Measurements from ENCODE around the gene ZNF473.

ZNF473 gene

GRCh38 chr19:49999371-50000010, 26.3 kb upstream of the ZNF473 start:
- Mint-ChIP-seq H3K36me3 (ENCODE audit: low read depth) (peaks cover 40% of the 10 kb centered on the region), H3K4me3 (no peak overlapping the region), H3K27me3 (ENCODE audit: low read depth) (no peaks in the 10 kb centered on the region), H3K27ac (no peak overlapping the region), H3K4me1 (ENCODE audit: low read depth) (peaks cover 17% of the 10 kb centered on the region), H3K9me3 (no peaks in the 10 kb centered on the region)

DNA sequence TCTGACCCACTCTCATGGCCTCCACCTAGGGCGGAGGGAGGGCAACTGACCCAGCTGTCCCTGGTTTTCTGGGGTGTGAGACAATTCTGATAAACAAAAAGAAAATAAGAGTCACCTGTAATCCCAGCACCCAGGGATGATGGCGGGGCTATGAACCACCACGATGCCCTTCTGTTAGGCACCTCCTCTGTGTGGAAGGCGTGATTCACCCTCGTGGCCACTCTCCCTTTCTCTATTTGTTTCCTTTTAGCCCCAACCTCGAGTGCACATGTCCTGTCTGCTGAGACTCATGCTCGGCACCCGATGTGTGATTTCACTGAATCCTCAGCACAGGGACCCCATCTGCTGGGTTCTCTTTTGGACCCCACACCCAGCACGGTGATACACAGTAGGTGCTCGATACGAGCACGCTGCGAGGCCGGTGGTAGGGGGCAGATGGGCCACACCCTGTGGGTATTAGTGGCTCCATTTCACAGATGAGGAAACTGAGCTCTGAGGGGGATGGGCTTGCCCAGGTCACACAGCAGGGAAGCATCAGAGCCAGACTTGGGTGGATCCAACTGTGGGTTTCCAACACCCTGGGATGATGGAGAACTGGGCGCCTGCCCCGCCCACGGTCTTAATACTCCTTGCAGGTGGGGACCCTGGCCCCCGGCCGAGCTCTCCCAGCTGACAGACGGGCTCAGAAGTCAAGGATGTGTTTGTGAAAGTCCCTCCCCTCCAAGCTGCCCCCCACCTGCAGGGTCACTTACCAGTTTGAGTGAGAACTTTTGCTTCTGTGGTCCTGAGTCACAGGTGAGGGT, 25.6 kb upstream of the ZNF473 start:
- no peak overlapping the region for H3K27ac Mint-ChIP-seq
- no peaks in the 10 kb centered on the region for H3K27me3 Mint-ChIP-seq (ENCODE audit: low read depth)
- peaks cover 21% of the 10 kb centered on the region for H3K4me1 Mint-ChIP-seq (ENCODE audit: low read depth)
- no peaks in the 10 kb centered on the region for H3K9me3 Mint-ChIP-seq
- no peak overlapping the region for H3K4me3 Mint-ChIP-seq
- peaks cover 41% of the 10 kb centered on the region for H3K36me3 Mint-ChIP-seq (ENCODE audit: low read depth)

DNA sequence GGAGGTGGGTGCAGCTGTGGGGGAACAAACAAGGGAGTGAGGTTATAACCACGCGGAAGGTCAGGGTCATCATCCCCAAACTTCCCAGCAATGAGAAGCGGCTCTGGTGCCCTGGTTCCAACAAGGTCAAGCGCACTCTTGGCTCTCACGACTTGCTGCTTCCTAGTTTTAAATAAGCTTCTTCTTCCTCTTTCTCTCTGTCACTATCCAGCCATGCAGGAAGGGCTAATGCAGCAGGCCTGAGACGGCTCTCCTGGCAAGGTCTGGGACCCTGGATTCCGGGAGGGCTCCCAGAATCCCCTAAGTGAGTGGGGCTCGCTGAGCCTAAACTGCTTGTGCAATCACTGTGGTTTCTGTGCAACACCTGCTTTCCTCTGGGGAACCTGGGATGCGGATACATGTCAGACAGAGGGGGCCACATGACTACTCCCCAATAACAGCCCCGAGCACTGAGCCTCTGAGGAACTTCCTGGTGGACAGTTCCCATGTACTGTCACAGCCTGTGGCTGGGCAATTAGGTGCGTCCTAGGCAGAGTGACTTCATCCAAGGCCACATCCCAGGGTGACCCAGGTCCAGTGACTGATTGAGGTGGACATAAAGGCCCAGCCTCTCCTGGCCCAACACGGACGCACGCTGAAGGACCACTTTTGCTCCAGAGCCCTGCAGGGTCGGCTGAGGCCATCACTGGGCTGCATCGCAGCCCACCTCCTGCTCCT, 24.8 kb upstream of the ZNF473 start:
- no peak overlapping the region for H3K27ac Mint-ChIP-seq
- H3K36me3 Mint-ChIP-seq (ENCODE audit: low read depth), result peaks cover 43% of the 10 kb centered on the region
- peaks cover 21% of the 10 kb centered on the region for H3K4me1 Mint-ChIP-seq (ENCODE audit: low read depth)
- no peaks in the 10 kb centered on the region for H3K27me3 Mint-ChIP-seq (ENCODE audit: low read depth)
- no peak overlapping the region for H3K4me3 Mint-ChIP-seq
- H3K9me3 Mint-ChIP-seq, result no peaks in the 10 kb centered on the region

DNA sequence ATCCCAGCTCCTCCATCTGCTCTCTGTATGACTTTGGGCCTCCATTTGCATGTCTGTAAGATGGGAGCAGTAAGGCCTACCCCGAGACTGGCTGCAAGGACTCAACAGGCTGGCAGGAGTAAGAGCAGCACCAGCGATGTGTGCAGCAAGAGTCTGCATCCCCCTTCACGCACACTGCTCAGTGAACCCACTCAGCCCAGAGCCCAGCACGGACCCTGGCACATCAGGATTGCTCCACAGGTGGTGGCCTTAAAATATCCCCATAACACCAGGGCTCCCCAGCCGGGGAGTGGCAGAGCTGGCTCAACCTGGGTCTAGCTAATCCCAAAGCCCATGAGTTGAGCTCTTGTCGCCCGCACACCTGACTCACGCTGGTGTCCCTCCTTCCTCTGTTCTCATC, 24.0 kb upstream of the ZNF473 start:
- Mint-ChIP-seq H3K36me3 (ENCODE audit: low read depth) (peaks cover 42% of the 10 kb centered on the region), H3K27me3 (ENCODE audit: low read depth) (no peaks in the 10 kb centered on the region), H3K9me3 (no peaks in the 10 kb centered on the region), H3K4me1 (ENCODE audit: low read depth) (peaks cover 21% of the 10 kb centered on the region), H3K4me3 (no peak overlapping the region), H3K27ac (no peak overlapping the region)

DNA sequence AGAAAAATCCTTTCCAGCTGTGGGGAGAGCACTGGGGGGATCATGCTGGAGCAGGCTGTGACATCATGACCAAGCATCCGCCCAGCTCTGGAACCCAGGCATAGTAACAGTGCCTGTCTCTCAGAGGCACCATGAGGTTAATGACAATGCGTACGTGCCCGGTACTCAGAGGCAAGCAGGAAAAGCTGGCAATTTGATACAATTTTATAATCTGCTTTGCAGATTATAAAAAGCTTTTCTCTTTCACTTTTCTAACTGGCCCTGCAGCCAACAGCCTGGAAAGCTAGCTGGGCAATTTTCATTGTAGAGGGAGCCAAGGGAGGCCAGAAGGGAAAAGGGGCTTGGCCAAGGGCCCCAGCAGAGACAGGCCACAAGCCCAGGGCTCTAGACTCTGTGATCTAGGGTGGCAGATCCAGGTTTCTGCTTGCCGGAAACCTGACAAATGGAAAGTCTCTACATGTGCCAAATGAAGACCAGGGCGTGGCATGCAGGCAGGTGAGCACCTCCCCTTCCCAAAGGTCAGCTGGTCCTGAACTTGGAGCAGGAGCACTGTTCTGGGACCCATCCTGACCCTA, 23.3 kb upstream of the ZNF473 start:
- Mint-ChIP-seq H3K4me3 (no peak overlapping the region), H3K27ac (no peak overlapping the region), H3K36me3 (ENCODE audit: low read depth) (peaks cover 47% of the 10 kb centered on the region), H3K9me3 (no peaks in the 10 kb centered on the region), H3K4me1 (ENCODE audit: low read depth) (peaks cover 21% of the 10 kb centered on the region), H3K27me3 (ENCODE audit: low read depth) (no peaks in the 10 kb centered on the region)

- Mint-ChIP-seq H3K27ac (no peak overlapping the region), H3K9me3 (no peaks in the 10 kb centered on the region), H3K36me3 (ENCODE audit: low read depth) (peaks cover 49% of the 10 kb centered on the region), H3K4me1 (ENCODE audit: low read depth) (peaks cover 19% of the 10 kb centered on the region), H3K4me3 (no peak overlapping the region), H3K27me3 (ENCODE audit: low read depth) (no peaks in the 10 kb centered on the region)
Observed at GRCh38 chr19:50003254-50003788, 22.5 kb upstream of the ZNF473 start.

DNA sequence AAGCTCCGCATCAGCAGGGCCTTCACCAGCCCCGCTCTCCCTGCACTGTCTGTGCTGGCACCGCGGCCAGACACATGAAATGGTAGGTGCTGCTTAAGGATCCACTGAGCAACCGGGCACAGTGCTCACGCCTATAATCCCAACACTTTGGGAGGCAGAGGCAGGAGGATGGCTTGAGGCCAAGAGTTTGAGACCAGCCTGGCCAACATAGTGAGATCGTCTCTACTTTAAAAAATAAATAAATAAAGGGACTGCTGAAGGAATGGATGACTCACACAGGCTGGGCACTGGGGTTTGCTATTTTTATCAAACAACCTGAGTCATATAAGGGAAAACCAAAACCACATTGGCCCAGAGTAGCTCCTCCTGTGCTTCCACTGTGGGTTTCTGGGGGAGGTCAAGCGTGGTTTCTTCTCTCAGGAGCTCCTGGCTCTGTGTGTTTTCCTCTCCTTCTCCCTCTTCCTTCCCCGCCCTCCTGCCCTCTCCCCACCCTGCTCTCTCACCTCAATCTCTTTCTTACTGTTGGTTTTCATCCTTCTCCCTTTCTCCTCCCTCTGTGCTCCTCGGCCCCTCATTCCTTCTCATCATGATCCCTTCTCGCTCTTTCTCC, 21.9 kb upstream of the ZNF473 start:
- peak overlapping the region; percentile 57 for H3K4me3 Mint-ChIP-seq
- peak overlapping the region; percentile 43 for H3K27ac Mint-ChIP-seq
- H3K9me3 Mint-ChIP-seq, result no peaks in the 10 kb centered on the region
- peaks cover 19% of the 10 kb centered on the region for H3K4me1 Mint-ChIP-seq (ENCODE audit: low read depth)
- H3K36me3 Mint-ChIP-seq (ENCODE audit: low read depth), result peaks cover 52% of the 10 kb centered on the region
- no peaks in the 10 kb centered on the region for H3K27me3 Mint-ChIP-seq (ENCODE audit: low read depth)

GRCh38 chr19:50005428-50005827, 20.4 kb upstream of the ZNF473 start:
- H3K27ac Mint-ChIP-seq, result no peak overlapping the region
- H3K36me3 Mint-ChIP-seq (ENCODE audit: low read depth), result peaks cover 47% of the 10 kb centered on the region
- no peaks in the 10 kb centered on the region for H3K27me3 Mint-ChIP-seq (ENCODE audit: low read depth)
- H3K4me3 Mint-ChIP-seq, result no peak overlapping the region
- no peaks in the 10 kb centered on the region for H3K9me3 Mint-ChIP-seq
- peaks cover 19% of the 10 kb centered on the region for H3K4me1 Mint-ChIP-seq (ENCODE audit: low read depth)

GRCh38 chr19:50007170-50007569, 18.6 kb upstream of the ZNF473 start:
- H3K27ac Mint-ChIP-seq, result no peak overlapping the region
- H3K9me3 Mint-ChIP-seq, result no peaks in the 10 kb centered on the region
- H3K4me1 Mint-ChIP-seq (ENCODE audit: low read depth), result peaks cover 19% of the 10 kb centered on the region
- H3K36me3 Mint-ChIP-seq (ENCODE audit: low read depth), result peaks cover 42% of the 10 kb centered on the region
- H3K27me3 Mint-ChIP-seq (ENCODE audit: low read depth), result no peaks in the 10 kb centered on the region
- H3K4me3 Mint-ChIP-seq, result no peak overlapping the region

GRCh38 chr19:50007947-50008346, 17.9 kb upstream of the ZNF473 start:
- no peak overlapping the region for H3K27ac Mint-ChIP-seq
- H3K4me3 Mint-ChIP-seq, result no peak overlapping the region
- H3K27me3 Mint-ChIP-seq (ENCODE audit: low read depth), result no peaks in the 10 kb centered on the region
- peaks cover 38% of the 10 kb centered on the region for H3K36me3 Mint-ChIP-seq (ENCODE audit: low read depth)
- no peaks in the 10 kb centered on the region for H3K9me3 Mint-ChIP-seq
- peaks cover 16% of the 10 kb centered on the region for H3K4me1 Mint-ChIP-seq (ENCODE audit: low read depth)

DNA sequence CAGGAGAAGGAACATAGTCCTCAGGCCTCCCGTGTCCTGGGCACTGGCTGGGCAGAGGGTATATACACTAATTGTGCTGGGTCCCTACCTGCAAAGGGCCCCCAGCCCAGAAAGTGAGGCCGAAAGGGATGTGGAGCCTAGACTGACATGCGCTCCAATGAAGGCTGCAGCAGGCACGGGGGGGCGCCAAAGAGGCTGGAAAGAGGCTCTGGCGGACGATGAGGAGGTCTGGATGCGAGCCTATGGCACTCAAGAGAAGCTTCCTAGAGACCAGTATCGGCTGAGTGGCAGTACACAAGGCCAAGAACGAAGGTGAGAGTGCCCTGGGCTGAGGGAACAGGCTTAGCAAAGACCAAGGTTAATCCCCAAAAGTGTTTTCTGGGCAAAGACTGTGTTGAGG, 17.3 kb upstream of the ZNF473 start:
- Mint-ChIP-seq H3K27ac (no peak overlapping the region), H3K9me3 (no peaks in the 10 kb centered on the region), H3K27me3 (ENCODE audit: low read depth) (no peaks in the 10 kb centered on the region), H3K36me3 (ENCODE audit: low read depth) (peaks cover 39% of the 10 kb centered on the region), H3K4me3 (no peak overlapping the region), H3K4me1 (ENCODE audit: low read depth) (peaks cover 15% of the 10 kb centered on the region)

DNA sequence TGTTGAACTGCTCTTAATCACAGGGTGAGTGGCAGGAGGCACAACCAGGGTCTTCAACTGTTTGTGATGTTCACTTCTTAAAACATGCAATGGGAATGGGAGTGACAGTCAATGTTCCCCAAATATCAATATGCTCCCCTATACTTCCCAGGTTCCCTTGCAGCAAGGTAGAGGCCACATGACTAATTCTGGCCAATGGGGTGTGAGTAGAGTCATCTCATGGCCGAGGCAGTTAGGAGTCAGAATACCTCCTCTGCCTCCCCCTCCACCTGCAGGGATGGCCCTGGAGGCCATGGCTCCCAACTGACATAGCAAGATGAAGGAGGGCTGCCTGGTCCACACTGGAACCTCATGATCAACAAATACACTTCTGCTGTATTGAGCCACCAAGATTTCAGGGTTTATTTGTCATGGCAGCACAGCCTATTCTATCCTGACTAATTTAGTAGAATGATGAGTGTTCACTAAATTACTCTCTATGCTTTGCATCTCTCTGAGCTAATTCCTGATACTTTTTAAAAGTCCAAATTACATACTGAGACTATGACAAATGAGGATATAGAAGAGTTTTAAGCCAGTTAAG, 9.5 kb upstream of the ZNF473 start:
- Mint-ChIP-seq H3K4me1 (ENCODE audit: low read depth) (peaks cover 5% of the 10 kb centered on the region), H3K36me3 (ENCODE audit: low read depth) (peaks cover 41% of the 10 kb centered on the region), H3K27me3 (ENCODE audit: low read depth) (no peaks in the 10 kb centered on the region), H3K4me3 (no peak overlapping the region), H3K27ac (no peak overlapping the region), H3K9me3 (peaks cover 5% of the 10 kb centered on the region)

DNA sequence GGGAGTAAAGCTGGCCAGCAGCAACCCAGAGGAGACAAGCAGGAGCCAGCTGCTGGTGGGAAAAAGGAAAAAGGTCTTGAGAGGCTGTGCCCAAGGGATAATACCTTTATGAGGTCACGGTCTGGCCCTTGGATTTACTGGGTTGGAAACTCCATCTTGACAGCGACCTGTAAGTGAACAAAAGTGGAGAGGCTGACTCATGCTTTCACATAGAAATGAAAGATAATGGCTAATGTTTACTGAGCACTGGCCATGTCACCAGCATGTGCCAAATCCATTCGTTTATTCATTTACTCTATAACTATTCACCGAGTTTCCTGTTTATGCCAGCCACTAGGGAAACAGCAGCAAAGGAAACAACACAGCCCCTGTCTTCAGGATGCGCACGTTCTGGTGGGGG, 5.3 kb upstream of the ZNF473 start:
- Mint-ChIP-seq H3K27me3 (ENCODE audit: low read depth) (no peaks in the 10 kb centered on the region), H3K9me3 (peaks cover 5% of the 10 kb centered on the region), H3K36me3 (ENCODE audit: low read depth) (peaks cover 28% of the 10 kb centered on the region), H3K27ac (no peak overlapping the region), H3K4me3 (no peak overlapping the region), H3K4me1 (ENCODE audit: low read depth) (peaks cover 18% of the 10 kb centered on the region)

DNA sequence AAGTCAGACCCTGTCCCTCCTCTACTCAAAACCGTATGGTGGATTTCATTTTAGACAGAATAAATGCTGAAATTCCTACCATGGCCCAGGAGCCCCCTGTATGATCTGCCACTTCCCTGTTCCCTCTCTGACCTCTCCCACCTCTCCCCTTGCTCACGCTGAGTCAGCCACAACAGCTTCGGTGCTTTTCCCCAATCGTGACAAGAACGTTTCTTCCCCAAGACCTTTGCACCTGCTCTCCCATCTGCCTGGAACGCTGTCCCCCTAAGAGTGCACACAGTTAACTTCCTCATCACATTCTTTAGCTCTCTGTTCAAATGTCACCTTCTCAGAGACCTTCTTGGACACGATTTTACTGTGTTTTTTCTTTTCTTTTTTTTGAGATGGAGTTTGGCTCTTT, 3.0 kb upstream of the ZNF473 start:
- H3K27ac Mint-ChIP-seq, result peak overlapping the region; percentile 59
- no peaks in the 10 kb centered on the region for H3K27me3 Mint-ChIP-seq (ENCODE audit: low read depth)
- H3K4me3 Mint-ChIP-seq, result no peak overlapping the region
- H3K9me3 Mint-ChIP-seq, result peaks cover 3% of the 10 kb centered on the region
- H3K4me1 Mint-ChIP-seq (ENCODE audit: low read depth), result peaks cover 32% of the 10 kb centered on the region
- H3K36me3 Mint-ChIP-seq (ENCODE audit: low read depth), result peaks cover 24% of the 10 kb centered on the region

Data from T-helper 1 cell treated with Interleukin-12 subunit alpha and Interleukin-12 subunit beta and Interleukin-4 antibody, amounts not matched to agents 30 μg/mL and 1 μg/mL, for 36 hours (primary cell).